ENCODE results near the gene CREB5.
"Not testable (repeated sequence)": the region's sequence is repeated elsewhere in the genome, so short reads cannot be mapped to it uniquely, and the experiment has no call there.

Gene CREB5

GRCh38 chr7:28815369-28815927, 403.1 kb downstream of the CREB5 start:
- peak; percentile 50 for DNase-seq (ENCODE audit: low read depth)
- H3K4me3 ChIP-seq (ENCODE audit: low read length) = no peak overlapping the region
- TF ChIP-seq CTCF (conservative IDR thresholded peaks at IDR 0.05; ENCODE audit: low read length) = no peak

DNA sequence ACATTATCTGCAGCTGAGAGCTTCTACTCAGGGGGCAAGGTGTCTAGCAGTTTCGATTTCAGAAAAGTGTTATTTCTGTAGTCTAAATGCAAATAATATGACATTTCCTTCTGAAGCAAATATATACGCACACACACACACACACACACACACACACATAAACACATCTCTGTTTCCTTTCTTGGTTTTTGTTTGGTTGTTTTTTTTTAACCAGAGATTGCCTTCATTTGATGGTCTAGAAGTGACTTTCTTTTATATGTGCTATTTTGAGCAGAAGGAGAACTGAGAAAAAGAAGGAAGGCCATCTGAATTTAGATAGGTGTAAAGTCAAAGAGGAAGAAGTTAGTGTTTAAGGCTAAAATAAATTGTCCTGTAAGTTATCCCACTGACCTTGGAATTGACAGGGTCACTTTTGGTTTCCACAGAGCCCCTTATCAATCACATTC, 403.6 kb downstream of the CREB5 start:
- no peak for TF ChIP-seq CTCF (conservative IDR thresholded peaks at IDR 0.05; ENCODE audit: low read length)
- DNase-seq (ENCODE audit: low read depth) = no peak
- H3K4me3 ChIP-seq (ENCODE audit: low read length) = no peak overlapping the region

- no peak overlapping the region for H3K4me3 ChIP-seq (ENCODE audit: low read length)
- no peak for DNase-seq (ENCODE audit: low read depth)
- no peak for TF ChIP-seq CTCF (conservative IDR thresholded peaks at IDR 0.05; ENCODE audit: low read length)
These were observed 406.7 kb downstream of the CREB5 start for GRCh38 chr7:28818996-28819395.

DNA sequence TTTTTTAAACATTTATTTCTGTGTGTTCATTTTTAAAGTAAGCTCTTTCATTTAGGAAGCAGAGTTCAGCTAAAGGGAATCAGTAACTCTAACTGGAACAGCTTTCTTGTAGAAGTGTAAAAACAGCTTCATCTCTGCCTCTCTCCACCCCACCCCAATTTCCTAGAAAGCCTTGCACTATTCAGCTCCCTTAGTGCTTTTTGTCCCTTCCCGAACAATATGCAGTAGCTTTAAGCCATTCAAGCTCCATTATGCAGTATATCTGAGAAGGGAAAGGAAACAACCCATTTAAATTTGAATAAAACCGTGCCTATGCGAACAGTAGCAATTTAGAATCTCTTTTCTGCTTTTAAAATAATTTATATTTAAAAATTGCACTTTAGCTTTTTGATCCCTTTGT, 411.3 kb downstream of the CREB5 start:
- H3K4me3 ChIP-seq (ENCODE audit: low read length) = no peak overlapping the region
- DNase-seq (ENCODE audit: low read depth) = no peak
- no peak for TF ChIP-seq CTCF (conservative IDR thresholded peaks at IDR 0.05; ENCODE audit: low read length)

DNA sequence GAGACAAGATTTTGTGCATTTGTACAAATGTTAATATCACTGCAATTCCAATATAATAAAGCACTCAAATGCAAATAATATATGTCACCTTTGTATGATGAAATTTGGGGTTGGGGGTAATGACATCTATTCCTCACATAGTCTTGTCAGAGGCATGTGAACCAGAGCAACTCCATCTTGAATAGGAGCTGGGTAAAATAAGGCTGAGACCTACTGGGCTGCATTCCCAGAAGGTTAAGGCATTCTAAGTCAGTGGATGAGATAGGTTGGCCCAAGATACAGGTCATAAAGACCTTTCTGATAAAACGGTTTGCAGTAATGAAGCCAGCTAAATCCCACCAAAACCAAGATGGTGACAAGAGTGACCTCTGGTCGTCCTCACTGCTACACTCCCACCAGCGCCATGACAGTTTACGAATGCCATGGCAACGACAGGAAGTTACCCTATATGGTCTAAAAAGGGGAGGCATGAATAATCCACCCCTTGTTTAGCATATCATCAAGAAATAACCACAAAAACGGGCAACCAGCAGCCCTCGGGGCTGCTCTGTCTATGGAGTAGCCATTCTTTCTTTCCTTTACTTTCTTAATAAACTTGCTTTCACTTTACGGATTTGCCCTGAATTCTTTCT, 413.6 kb downstream of the CREB5 start:
- DNase-seq (ENCODE audit: low read depth); H3K4me3 ChIP-seq (ENCODE audit: low read length): not testable (repeated sequence)

GRCh38 chr7:28830846-28831245, 418.5 kb downstream of the CREB5 start:
- no peak for TF ChIP-seq CTCF (conservative IDR thresholded peaks at IDR 0.05; ENCODE audit: low read length)
- no peak for DNase-seq (ENCODE audit: low read depth)
- H3K4me3 ChIP-seq (ENCODE audit: low read length) = no peak overlapping the region

GRCh38 chr7:28832669-28833068, 420.4 kb downstream of the CREB5 start:
- no peak for DNase-seq (ENCODE audit: low read depth)
- TF ChIP-seq CTCF (conservative IDR thresholded peaks at IDR 0.05; ENCODE audit: low read length) = no peak
- no peak overlapping the region for H3K4me3 ChIP-seq (ENCODE audit: low read length)
